Breast epithelium (tissue), 4 donors: ENCODE measurements around the gene SYVN1. TPM values are rescaled to one million over a fixed set of nuclear protein-coding genes. Genes with fewer than 3 reads are reported as not detected.
"Not testable (repeated sequence)": the region's sequence is repeated elsewhere in the genome, so short reads cannot be mapped to it uniquely, and the experiment has no call there.

ENCODE experiments used
- DNase-seq, 2 donors: peaks; one replicate each; pipeline ENCODE4 v3.0.0-alpha.2; 2019; ENCODE audit warnings: low spot score in 2 of 2
- H3K27ac ChIP-seq, 2 donors: fragments of 200-600 bp; sonication (generic) in 1 of 2; one replicate each; pipeline ENCODE4 v1.5.1; 2016 to 2019; ENCODE audit warnings: mild to moderate bottlenecking in 1 of 2
- H3K27me3 ChIP-seq, 2 donors: fragments of 200-600 bp; sonication (generic) in 1 of 2; one replicate each; pipeline versions ENCODE4 v1.5.1 to v1.6.0; 2017 to 2019; ENCODE audit warnings: control low read depth in 1 of 2, mild to moderate bottlenecking in 1 of 2
- H3K36me3 ChIP-seq: fragments of 200-600 bp; one replicate; pipeline ENCODE4 v1.5.1; 2019
- H3K4me1 ChIP-seq, 2 donors: fragments of 200-600 bp; sonication (generic); one replicate each; pipeline ENCODE4 v1.5.1; 2016 to 2019; ENCODE audit warnings: control low read depth in 1 of 2
- H3K4me3 ChIP-seq, 3 donors: fragments of 200-600 bp; sonication (generic); 1 replicate in 2 of 3; 2 replicates in 1 of 3; pipeline ENCODE4 v1.5.1; 2016 to 2019; ENCODE audit warnings: mild to moderate bottlenecking in 3 of 3, moderate library complexity in 2 of 3
- H3K9me3 ChIP-seq, 2 donors: fragments of 200-600 bp; sonication (generic) in 1 of 2; one replicate each; pipeline ENCODE4 v1.5.1; 2016 to 2019; ENCODE audit warnings: control low read depth in 1 of 2
- CTCF ChIP-seq, 3 donors: fragments of 450-650 bp; IDR thresholded peaks; one replicate each; pipeline ENCODE4 v1.5.1; 2016 to 2017; ENCODE audit warnings: antibody characterized with exemption in 3 of 3, mild to moderate bottlenecking in 3 of 3, moderate library complexity in 3 of 3
- POLR2A ChIP-seq: fragments of 450-650 bp; IDR thresholded peaks from one replicate; pipeline ENCODE4 v1.6.1; 2016; ENCODE audit warnings: antibody characterized with exemption, mild to moderate bottlenecking, moderate library complexity
- POLR2AphosphoS5 ChIP-seq, 3 donors: sonication (generic); formaldehyde crosslinking; IDR thresholded peaks; one replicate each; pipeline ENCODE4 v1.6.1; 2017; ENCODE audit warnings: antibody characterized with exemption in 3 of 3
- intact Hi-C: fragments of 100-400 bp; cut with DNase I; formaldehyde crosslinking; loops from one replicate; pipeline ENCODE4 v1.15.1; 2023; ENCODE audit warnings: low total_unique reads
- total RNA-seq, 3 donors: library from RNA; depleted of rRNA; stranded (reverse); fragments of >200 nt; gene quantifications; one replicate each; pipeline ENCODE4 v1.1.0, GENCODE V29; 2016

SYVN1 gene
- total RNA-seq, 3 donors from 2014 or later = 25.8 to 31.7 (median 27.2) TPM

- Histone ChIP-seq H3K27me3 (no peaks in the 10 kb centered on the region), H3K4me1 (no peaks in the 10 kb centered on the region), H3K36me3 (no peaks in the 10 kb centered on the region), H3K27ac (peak overlapping the region; percentile 86 to 90), H3K4me3 (no peak overlapping the region), H3K9me3 (no peaks in the 10 kb centered on the region)
- TF ChIP-seq POLR2AphosphoS5 (IDR thresholded peaks at IDR 0.05) = no peak
- TF ChIP-seq CTCF (IDR thresholded peaks at IDR 0.05) = no peak
- TF ChIP-seq POLR2A = no peak
- intact Hi-C loops = loop anchor here (5.0 kb wide), 1 partner anchor 696 kb away; no protein-coding TSS in a partner anchor
- no peak for DNase-seq
Measured at GRCh38 chr11:65151331-65151899, 17.1 kb upstream of the SYVN1 start.

GRCh38 chr11:65150509-65151299, 16.4 kb upstream of the SYVN1 start:
- no peaks in the 10 kb centered on the region for H3K36me3 ChIP-seq
- H3K4me3 ChIP-seq = no peak overlapping the region
- peak; percentile 58 to 68 (median 59) for TF ChIP-seq POLR2AphosphoS5 (IDR thresholded peaks at IDR 0.05)
- no peak for TF ChIP-seq POLR2A
- TF ChIP-seq CTCF (IDR thresholded peaks at IDR 0.05) = peak in 1 of 3 donors; percentile 55
- no peaks in the 10 kb centered on the region for H3K4me1 ChIP-seq
- H3K27ac ChIP-seq = peak overlapping the region; percentile 86 to 90
- intact Hi-C loops = loop anchor here (5.0 kb wide), 1 partner anchor 697 kb away; no protein-coding TSS in a partner anchor
- DNase-seq = peak; percentile 97
- no peaks in the 10 kb centered on the region for H3K9me3 ChIP-seq
- H3K27me3 ChIP-seq = no peaks in the 10 kb centered on the region

GRCh38 chr11:65150131-65150508, 15.8 kb upstream of the SYVN1 start:
- peak overlapping the region; percentile 86 to 90 for H3K27ac ChIP-seq
- not testable (repeated sequence) for H3K4me1 ChIP-seq, H3K36me3 ChIP-seq, H3K27me3 ChIP-seq, H3K4me3 ChIP-seq, H3K9me3 ChIP-seq
- intact Hi-C loops = loop anchor here (5.0 kb wide), 1 partner anchor 697 kb away; no protein-coding TSS in a partner anchor
- peak in 1 of 2 donors; percentile 33 for DNase-seq

- intact Hi-C loops = no loop called here
- Histone ChIP-seq H3K4me3 (no peak overlapping the region), H3K36me3 (no peaks in the 10 kb centered on the region), H3K4me1 (no peaks in the 10 kb centered on the region), H3K27ac (no peak overlapping the region), H3K9me3 (no peaks in the 10 kb centered on the region), H3K27me3 (no peaks in the 10 kb centered on the region)
- no peak for TF ChIP-seq POLR2A
- no peak for TF ChIP-seq CTCF (IDR thresholded peaks at IDR 0.05)
- TF ChIP-seq POLR2AphosphoS5 (IDR thresholded peaks at IDR 0.05) = no peak
- DNase-seq = peak in 1 of 2 donors; percentile 45
Measured at GRCh38 chr11:65148657-65149056, 14.3 kb upstream of the SYVN1 start.

- no peak overlapping the region for H3K4me3 ChIP-seq
- H3K27ac ChIP-seq = no peak overlapping the region
- H3K9me3 ChIP-seq = no peaks in the 10 kb centered on the region
- H3K4me1 ChIP-seq = no peaks in the 10 kb centered on the region
- TF ChIP-seq CTCF (IDR thresholded peaks at IDR 0.05) = no peak
- TF ChIP-seq POLR2AphosphoS5 (IDR thresholded peaks at IDR 0.05) = no peak
- no peak for TF ChIP-seq POLR2A
- intact Hi-C loops = no loop called here
- DNase-seq = no peak
- no peaks in the 10 kb centered on the region for H3K27me3 ChIP-seq
- no peaks in the 10 kb centered on the region for H3K36me3 ChIP-seq
Measured at GRCh38 chr11:65147352-65148075, 13.2 kb upstream of the SYVN1 start.
